Stimulated activated CD4-positive, alpha-beta T cell treated with anti-CD3 and anti-CD28 coated beads, Interleukin-1b, Interleukin-23, amount 100 ng/mL, for 4 hours (primary cell): ENCODE measurements around the gene COL4A2.

Experiments
- DNase-seq, 2 donors: peaks; one replicate each; pipeline ENCODE4 v3.0.0-alpha.2; 2020; ENCODE audit warnings: low read depth in 2 of 2

The COL4A2 gene

DNA sequence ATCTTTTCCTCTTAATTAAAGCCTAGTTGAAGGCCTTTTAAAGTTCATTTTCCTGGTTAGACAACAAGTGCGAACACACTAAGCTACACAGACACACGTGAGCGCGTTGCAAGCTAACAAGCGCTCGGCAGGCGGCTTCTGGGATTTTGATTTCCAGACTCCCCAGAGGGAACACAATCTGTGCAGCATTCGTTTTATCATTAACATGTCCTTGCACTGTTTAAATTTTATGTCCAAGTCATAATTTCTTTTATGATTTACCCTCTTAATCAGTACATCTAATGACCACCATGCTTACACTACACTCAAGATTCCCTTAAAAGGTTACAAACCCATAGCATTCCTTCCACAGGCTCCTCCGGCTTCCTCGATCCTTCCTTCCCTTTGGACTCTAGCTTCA lies 16.9 kb upstream of the COL4A2 start:
- DNase-seq: no peak

DNA sequence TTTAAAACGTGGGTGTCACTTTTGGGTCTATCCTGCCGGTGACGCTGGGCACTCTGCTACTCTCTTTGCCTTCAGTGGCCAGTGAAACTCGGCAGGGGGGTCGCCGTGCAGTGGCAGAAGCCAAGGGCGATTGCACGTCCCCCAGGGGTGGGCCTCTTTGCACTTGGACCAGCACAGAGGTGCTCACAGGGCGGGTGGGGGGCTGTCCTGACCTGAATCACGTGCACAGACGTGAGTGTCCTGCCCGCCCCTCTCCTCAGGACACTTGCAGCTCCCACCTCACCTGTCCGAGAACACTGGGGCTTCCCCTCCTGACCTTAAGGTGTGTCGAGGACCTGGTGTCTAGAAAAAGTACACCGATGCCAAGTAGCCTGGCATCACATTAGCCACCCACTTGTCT lies 16.3 kb upstream of the COL4A2 start:
- no peak for DNase-seq

DNA sequence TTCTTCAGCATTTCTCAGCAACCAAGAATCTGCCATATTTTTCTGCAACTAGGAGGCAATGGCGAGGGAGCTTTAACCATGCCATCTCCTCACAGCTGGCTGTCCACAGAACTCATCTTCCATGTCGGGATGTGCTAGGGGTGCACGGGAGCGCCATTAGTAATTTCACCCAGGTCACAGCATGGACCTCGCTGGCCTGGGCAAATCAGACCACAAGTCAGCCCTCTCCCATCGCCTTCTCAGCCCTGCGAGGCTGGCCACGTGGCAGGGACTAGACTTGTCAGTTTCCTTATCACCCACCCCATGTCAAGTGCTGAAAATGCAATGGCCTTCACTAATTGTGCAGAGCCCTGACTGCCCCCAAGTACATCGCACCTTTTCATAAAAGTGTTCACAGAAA lies 15.8 kb upstream of the COL4A2 start:
- no peak for DNase-seq

DNA sequence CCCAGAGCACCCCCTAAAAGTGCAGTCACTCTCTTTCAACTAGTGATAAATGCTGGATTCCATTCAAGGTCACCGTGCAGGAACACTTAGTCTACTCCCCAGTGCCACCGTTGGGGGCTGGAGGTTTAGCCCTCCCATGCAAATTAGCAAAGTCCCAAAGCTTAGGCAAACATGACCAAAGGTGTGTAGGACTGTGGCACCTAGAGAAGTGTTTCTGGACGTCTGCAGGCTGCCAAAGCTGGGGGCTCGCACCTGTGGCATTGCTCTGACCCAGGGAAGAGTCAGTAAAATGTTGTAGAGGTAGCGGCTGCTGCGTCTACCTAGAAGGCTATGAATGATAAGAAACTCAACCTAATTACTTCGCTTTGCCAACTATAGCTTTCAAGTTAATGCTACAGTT lies 14.0 kb upstream of the COL4A2 start:
- no peak for DNase-seq

DNA sequence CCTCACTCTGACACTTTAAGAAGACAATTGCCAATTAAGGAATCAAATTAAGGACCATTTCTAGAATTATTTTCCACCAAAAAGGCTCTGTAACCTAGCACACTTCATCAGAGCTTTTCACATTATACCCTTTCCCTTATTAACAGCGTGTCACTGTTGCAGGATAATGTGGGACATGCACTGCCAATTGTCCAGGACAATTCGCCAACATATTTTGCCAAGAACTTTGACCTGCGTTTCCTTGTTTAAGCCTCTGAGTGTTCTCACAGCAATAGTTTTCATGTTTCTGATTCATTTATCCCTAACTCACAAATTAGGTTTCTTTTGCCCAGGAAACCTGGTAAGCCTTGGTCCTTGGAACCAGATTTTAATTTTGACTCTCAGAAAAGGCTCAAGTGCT lies 13.4 kb upstream of the COL4A2 start:
- no peak for DNase-seq

DNA sequence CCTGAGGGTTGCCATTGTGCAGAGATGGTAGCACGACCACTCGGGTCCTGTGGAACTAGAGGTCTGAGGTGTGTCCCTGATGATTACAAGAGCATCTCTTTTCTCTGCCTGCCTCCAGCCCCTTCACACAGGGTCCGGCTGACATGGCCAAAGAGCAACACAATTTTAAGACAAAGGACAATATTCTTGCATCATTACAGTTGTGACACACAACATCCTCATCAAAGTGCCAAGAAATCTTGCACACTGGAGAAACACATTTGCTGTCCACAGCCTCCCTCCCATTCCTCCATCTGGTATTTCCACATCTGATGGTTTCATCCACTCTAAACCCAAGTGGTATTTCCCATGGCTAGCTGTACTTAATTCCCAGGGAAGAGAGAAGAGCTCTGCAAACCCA lies 12.9 kb upstream of the COL4A2 start:
- no peak for DNase-seq

DNA sequence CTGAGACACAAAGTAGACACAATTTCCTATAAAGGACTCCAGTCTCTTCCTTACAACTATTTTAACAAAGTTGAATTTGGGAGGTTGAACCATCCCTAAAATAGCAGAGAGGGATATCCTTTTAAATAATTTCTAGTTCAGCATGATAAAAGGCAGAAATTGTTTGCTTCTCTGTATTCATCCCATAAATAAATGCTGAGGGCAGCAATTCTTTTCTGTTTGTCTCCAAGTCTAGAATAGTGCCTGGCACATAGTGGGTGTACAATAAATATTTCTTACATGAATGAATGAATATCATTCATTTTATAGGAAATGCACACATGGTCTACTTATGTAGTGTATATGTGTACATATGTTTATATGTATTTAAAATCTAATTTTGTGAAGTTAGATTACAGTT lies 12.5 kb upstream of the COL4A2 start:
- DNase-seq: no peak

DNA sequence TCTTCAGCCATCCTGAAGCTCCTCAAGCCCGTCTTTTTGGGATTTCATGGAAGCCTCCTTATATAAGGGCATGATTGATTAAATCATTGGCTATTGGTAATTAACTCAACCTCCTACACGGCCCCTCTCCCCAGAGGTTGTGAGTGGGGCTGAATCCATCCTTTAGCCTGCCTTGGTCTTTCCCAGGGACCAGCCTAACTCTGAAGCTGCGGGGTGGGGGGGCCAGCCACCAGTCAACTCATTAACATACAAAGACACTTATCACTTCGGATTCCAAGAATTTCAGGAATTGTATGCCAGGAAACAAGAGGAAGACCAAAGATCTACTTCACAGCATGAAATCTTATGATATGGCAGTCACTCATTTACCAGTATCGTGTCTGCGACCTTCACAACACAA lies 10.1 kb upstream of the COL4A2 start:
- no peak for DNase-seq

DNA sequence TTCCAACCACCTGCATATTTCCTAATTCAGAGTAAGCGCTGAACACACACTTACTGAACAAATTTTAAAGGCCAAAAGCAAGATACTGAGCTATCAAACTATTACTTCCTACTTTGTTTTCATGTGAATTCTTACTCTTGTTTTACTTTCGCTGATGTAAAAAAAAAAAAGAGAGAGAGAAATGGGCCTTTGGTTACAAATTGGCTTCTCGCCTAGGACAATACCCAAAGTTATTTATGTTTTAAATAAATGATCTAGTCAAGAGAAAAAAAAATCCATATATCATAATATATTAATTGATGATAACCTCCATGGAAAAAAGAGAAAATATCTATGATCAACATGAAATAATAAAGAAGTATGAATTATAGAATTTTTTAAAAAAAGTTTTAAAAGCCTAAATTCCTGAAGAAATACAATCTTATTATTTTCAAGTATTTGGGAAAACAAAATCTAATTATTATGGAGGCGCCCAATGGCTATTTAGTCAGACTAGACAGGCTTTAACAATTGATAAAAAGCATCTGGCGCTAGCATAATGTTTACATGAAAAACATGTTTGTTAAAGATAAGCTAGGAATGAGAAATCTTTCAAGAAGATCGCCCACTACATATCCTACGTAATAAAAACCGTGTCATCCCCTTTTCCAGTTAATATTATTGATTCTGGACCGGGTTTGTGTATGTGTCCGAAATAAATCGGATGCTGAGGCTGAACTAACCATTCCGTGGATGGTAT lies 9.1 kb upstream of the COL4A2 start:
- no peak for DNase-seq

DNA sequence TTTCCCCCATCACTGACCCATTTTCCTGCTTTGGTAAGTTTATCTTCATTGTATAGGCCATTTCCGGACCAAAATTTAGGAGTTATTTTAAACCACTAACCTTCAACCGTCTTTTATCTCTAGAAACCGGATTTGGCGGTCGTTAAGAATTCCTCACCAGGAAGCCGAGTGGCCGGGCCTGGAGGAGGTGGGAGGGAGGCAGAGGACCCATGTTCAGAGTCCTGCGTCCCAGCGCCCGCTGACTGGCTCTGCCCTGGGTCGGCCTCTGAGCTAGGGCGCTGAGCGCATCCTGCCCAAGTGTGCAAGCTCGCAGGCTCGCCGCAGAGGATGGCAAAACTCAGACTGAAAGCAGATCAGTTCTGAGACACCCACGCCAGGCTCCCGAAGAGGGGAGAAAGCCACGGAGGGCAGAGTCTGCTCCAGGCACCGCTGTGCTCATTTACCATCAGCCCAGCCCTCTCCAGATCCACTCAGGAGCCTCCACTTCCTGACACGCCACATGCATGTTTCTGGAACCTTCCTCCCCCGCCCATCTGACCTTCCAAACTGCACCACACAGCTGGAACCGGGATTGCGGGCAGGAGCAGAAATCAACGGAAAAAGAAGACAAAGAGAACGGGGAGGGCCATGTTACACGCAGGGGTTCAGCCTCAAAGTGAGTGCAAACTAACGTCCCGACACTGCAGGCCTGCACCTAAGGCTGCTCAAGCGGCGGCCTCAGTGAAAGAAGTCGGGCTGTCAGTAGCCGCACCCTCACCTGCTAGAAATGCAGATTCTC lies 8.4 kb upstream of the COL4A2 start:
- DNase-seq: no peak

DNA sequence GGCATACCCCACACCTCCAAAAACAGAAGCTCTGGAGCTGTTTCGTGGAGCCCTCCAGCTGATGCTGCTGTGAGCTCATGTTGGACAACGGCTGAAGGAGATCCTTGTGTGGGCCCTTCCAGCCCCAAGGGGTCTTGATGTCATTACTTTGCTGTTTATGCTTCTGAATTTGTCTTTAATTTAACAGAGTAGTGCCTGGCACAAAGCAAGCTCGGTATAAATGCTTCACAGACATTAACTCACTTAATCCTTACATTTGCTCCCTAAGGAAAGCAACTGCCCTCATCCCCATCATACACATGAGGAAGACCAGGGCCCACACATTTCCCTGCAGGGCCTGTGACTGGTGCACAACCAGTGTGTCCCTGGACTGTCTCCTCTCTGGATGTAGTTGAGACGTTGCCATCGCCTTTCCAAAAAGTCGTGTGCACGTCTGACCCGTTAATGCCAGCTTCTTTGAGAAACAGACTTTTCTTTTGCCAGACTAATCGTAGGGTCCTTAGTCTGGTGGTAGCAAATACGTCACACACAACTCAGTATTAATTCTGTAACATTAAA lies 7.7 kb upstream of the COL4A2 start:
- DNase-seq: no peak

DNA sequence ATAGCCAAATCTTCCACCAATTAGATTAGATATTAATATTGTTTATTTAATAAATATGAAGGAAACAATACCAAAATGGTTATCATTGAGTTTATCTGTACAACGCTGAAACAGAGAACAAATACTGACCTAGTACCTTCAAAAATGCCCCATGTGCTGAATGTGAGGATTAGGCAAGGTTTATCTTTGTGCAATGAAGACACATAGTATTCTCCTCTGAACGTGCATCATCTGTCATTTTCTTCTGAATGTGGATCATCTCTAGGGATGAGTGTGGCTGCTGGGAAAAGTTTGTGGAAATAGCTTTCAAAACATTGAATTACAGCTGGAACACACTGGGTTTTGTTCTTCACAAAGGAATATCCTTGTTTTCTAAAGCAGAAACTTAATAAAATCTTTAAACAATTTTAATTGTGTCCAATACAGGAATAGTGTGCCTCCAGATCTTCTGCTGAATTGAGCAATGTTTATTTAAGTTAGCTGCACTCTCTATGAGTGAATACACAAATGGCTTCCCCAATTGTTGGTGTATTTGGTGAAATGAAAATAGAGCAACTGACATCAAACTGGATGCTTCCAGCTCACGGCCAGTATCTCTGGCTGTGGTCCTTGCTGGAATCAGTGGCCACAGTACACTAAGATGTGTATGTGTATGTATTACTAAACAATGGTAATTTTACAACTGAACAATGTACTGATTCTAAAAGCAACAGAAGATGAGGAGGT lies 6.8 kb upstream of the COL4A2 start:
- DNase-seq: no peak

DNA sequence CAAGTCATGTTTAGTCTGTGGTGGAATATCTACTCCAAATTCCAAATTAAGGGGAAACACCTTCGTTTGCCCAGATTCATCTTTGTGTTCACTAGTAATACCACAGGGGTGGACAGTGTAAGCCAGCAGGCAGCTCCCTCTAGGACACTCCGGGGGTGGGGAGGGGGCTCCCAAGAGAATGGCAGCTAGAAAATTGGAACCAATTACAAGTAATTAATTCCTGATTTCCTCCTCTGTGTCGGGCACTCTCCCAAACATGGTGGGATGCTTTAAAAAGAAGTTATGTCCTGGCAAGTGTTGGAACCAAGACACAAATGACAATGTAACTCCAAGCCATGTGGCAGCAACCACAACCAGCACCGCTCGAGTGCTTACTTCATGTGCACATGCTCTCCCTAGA lies 6.0 kb upstream of the COL4A2 start:
- DNase-seq: no peak

DNA sequence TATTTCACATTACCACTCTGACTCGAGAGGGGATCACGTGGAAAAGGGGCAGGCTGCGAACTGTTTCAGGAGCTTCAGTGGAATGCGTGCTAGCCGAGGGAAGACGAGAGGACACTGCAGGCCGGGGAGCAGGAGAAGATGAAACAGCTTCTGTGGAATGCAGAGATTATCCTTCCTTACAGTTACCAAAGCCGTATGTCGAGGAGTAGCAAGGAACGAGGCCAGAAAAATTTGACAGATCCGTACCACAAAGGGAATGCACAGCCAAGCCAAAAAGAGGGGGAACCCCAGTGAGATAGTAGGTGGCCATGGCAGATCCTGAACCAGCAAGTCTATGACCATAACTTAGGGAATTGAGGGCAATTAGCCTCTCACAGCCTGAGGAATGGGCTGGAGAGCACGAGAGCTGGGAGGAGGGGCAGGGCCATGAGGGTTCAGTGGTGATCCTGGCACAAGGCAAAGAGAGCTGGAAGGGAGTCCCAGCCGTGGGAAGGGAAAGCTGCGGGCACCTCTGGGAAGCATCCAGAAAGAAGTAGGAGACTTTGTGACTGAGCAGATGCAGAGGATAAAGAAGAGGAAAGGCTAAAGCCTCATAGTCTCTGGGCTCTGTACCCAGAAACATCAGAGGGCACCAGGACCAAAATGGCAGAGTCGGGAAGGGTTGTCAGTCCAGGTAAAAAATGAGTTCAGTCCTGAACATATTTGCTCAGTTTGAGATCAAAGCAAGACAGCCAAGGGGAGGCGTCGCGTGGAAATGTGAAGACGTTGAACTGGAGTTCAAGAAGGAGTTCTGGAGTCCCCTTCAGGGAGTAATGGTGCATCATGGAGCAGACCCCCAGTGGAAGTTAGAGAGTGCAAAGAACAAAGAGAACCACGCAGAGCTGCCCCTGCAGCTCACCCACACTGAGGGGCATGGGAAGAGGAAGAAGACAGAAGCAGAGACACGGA lies 5.2 kb upstream of the COL4A2 start:
- DNase-seq: no peak

DNA sequence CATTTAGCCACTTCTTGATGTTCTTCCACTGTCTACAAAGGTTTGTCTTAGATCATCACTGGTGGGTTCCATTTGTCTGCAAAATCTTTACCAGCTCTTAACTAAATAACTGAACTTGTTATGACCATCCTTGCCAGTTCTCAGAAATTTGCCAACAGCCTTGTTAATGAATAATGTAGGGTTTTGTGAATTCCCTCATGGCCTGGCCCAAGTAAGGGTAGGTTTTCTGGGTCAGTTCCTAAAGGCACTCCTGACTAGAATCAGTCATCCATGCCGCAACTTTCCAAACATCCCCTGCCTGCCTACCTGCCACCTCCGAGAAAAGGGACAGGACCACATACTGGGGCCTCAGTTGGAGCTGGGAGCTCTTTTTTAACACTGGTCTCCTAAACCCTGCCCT lies 4.1 kb upstream of the COL4A2 start:
- DNase-seq: no peak

DNA sequence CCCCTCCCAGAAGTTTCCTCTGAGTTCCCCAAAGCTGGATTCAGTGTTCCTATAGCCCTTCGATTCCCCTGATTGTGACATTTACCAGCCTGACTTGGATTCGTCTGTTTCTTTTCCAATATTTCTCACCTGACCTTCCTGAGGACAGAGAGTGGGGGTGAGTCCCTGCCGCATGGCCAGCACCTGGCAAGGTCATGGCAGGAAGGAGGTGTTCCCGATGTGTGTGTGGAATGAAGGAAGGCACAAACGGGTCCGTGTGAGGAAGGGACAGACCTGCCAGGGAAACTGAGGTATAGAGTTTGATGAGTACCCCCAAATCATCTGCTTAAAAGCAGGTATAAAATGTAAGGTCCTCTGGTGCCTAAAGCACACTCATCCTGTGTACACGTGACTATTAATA lies 3.4 kb upstream of the COL4A2 start:
- DNase-seq: no peak

DNA sequence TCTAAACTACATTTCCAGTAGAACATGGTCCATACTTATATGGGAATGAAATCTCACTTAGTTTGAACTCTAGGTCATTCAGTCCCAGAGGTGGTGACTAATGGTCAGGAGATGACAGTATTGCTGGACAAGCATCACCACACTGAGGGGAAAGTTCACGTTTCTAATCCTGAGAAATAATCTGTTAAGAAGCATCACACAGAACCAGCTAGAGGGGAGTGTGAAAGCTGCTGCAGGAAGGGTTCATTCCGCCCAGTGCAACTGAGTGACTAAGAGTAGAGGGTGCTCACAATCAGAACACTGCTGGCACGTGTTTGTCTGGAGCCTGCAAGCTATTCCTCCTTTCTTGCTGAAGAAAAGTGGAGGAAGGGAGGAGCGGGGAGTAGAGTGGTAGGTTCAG lies 2.8 kb upstream of the COL4A2 start:
- DNase-seq: no peak

DNA sequence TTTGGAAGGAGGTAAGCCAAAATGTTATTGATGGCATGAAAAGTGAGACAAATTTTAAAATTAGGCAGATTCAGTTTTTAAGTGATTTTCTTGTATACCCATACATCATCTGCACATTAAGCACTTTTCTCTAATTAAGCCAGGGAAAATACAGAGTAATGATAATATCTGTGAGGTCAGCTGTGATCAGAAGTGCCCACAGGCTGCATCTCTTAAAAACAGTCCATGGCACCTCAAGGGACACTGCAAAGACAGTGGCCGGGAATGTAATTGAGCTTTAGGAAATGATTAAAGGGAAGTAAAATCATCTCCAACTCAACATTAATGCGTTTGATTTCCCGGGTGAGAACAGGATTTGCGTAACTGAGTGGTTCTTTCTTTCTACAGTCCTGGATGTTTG lies 2.1 kb upstream of the COL4A2 start:
- DNase-seq: no peak

DNA sequence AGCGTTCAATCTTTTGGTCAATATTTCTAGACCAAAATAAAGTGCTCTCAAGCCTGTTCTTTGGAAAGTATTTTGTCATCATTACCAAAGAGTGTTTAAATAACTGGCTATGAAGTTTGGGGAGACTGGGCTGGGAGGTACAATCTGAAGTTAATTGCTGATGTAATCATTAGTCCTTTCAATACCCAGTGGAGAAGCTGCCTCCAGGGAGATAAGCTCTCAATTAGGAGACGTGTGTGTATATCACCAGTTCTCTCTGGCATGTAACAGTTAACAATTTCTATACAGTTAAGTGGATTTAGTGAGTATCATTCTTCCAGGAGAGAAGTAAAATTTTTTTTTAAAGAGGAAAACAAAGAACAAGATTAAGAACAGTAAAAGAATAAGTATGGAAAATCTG lies 1.5 kb upstream of the COL4A2 start:
- DNase-seq: no peak

DNA sequence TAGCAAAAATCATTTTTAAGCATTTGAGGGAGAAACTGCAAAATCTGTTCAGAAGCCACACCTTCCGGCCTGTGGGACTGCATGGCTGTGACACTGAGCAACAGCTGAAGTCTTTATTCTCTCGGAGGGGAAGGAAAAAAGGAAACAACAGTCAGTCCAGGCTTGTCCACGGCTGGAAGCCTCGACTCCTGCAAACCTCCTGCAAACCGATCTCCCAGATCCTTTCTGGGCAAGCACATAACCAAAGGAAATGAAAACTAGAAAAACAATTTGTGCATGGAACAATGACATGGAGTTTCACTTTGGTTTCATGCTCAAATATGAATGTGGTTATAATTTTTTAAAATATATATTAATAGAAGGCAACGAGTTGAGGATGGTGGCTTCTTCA lies 1.1 kb upstream of the COL4A2 start:
- no peak for DNase-seq

DNA sequence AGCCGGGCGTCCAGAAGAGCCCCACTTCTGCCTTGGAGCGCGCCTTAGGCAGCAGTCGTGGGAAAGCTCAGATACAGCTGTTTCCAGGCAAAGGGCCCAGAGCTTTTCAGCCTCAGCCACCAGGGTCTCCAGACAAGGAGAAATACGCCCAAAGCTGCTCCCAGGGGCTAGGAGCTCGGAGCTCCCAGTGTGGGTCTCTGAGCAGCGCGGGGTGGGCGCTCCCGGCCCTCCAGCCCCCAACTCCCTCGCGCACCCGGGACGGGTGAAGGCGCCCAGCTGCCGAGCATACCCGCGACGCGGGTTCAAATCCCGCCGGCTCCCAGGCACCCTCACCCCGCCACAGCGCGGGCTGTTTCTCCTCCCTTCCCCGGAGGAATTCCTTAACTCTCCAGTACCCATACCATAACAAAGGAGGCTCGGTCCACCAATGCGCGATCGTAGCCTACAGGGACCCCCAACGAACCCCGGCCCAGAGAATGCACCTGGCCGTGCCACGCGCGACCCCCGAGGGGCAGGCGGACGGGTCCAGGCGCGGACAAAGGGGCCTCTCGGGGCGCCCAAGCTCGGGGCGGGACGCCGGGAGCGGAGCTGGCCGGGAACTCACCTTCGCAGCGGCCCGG lies 634 bp upstream of the COL4A2 start:
- no peak for DNase-seq
